Lung (tissue), 12 donors: ENCODE results near the gene NDUFV2. TPM values are rescaled to one million over a fixed set of nuclear protein-coding genes. Genes with fewer than 3 reads are reported as not detected.
A peak's percentile ranks its signal among the peaks of the same experiment; 100 is the strongest.

Experiments used
- ATAC-seq: fragments of 200-7000 bp; cut with Tn5 transposase; one replicate; pipeline ENCODE4 v1.9.1; 2020; ENCODE audit warnings: moderate number of reproducible peaks; ENCODE audit not compliant: insufficient read depth, low FRiP score
- DNase-seq, 3 donors: peaks; one replicate each; pipeline ENCODE4 v3.0.0-alpha.2; 2013 to 2017
- H3K27ac ChIP-seq, 2 donors: one replicate each; pipeline ENCODE4 v1.5.1; 2013; ENCODE audit warnings: mild to moderate bottlenecking in 2 of 2, moderate library complexity in 2 of 2, control low read depth in 1 of 2, inconsistent platforms in 1 of 2, low read depth in 1 of 2, low read length in 1 of 2
- H3K27me3 ChIP-seq, 3 donors: one replicate each; pipeline ENCODE4 v1.5.1; 2013; ENCODE audit warnings: low read length in 2 of 3; ENCODE audit not compliant: control insufficient read depth in 3 of 3, insufficient read depth in 3 of 3
- H3K36me3 ChIP-seq, 4 donors: one replicate each; pipeline ENCODE4 v1.5.1; 2013; ENCODE audit warnings: low read length in 4 of 4, mild to moderate bottlenecking in 1 of 4, moderate library complexity in 1 of 4; ENCODE audit not compliant: control insufficient read depth in 4 of 4, insufficient read depth in 4 of 4
- H3K4me1 ChIP-seq, 5 donors: one replicate each; pipeline ENCODE4 v1.5.1; 2013; ENCODE audit warnings: low read length in 5 of 5, mild to moderate bottlenecking in 2 of 5, moderate library complexity in 1 of 5; ENCODE audit not compliant: control insufficient read depth in 5 of 5, insufficient read depth in 5 of 5
- H3K4me3 ChIP-seq: one replicate; pipeline ENCODE4 v1.5.1; 2013; ENCODE audit warnings: mild to moderate bottlenecking, control low read depth, moderate library complexity
- H3K9ac ChIP-seq, 2 donors: one replicate each; pipeline ENCODE4 v1.5.1; 2013; ENCODE audit warnings: low read length in 2 of 2, control low read depth in 1 of 2; ENCODE audit not compliant: insufficient read depth in 1 of 2
- H3K9me3 ChIP-seq, 4 donors: one replicate each; pipeline ENCODE4 v1.5.1; 2013; ENCODE audit warnings: low read length in 3 of 4, mild to moderate bottlenecking in 1 of 4, moderate library complexity in 1 of 4; ENCODE audit not compliant: control insufficient read depth in 4 of 4, insufficient read depth in 3 of 4
- CTCF ChIP-seq: IDR thresholded peaks from 2 replicates; pipeline ENCODE4 v1.5.1; 2012; ENCODE audit warnings: mild to moderate bottlenecking; ENCODE audit errors: control extremely low read depth, extremely low read depth
- WGBS, 2 donors: extraction: QIAGEN DNeasy Blood & Tissue Kit; methylation state at CpG; one replicate each; pipeline ENCODE4 v1.1.7; 2013; 5-methylcytosine and 5-hydroxymethylcytosine counted together
- polyA plus RNA-seq, 2 donors: library from polyadenylated mRNA; stranded (reverse); fragments of 200-250 nt; gene quantifications; one replicate each; pipeline ENCODE4 v1.2.1, GENCODE V29; 2013
- total RNA-seq, 2 donors: library from RNA; depleted of rRNA in 1 of 2; stranded (reverse); fragments of >200 nt in 1 of 2; gene quantifications; one replicate each; pipeline ENCODE4 v1.2.1, GENCODE V29; 2014 to 2021
- donor health status: control.
- donor health status: control.
- donor health status: Bipolar disorder and iron deficiency.
- donor health status: healthy.
- donor health status: DM: yes; HTN: yes; CAD: no.

Gene NDUFV2
- total and polyA plus RNA-seq, 4 donors = 130 to 355 (median 144) TPM

- Histone ChIP-seq H3K9me3 (no peaks in the 10 kb centered on the region), H3K27me3 (no peaks in the 10 kb centered on the region), H3K36me3 (no peaks in the 10 kb centered on the region), H3K27ac (no peak overlapping the region), H3K9ac (no peak overlapping the region), H3K4me1 (peaks cover 0 to 5% (median 0%) of the 10 kb centered on the region in 5 donors), H3K4me3 (no peak overlapping the region)
- 64 to 78% methylated on average over 7 of the region's 7 CpGs for WGBS, 2 donors
- ATAC-seq = no peak
- TF ChIP-seq CTCF = no peak
- peak in 2 of 3 donors; percentile 29 to 36 for DNase-seq
These were observed 7.9 kb upstream of the NDUFV2 start for GRCh38 chr18:9094307-9095226.

GRCh38 chr18:9095297-9096006 is 7.0 kb upstream of the NDUFV2 start:
- no peak for TF ChIP-seq CTCF
- H3K4me1 ChIP-seq = peaks cover 0 to 5% (median 0%) of the 10 kb centered on the region in 5 donors
- no peaks in the 10 kb centered on the region for H3K27me3 ChIP-seq
- H3K4me3 ChIP-seq = no peak overlapping the region
- no peak for ATAC-seq
- peak; percentile 38 to 61 (median 46) for DNase-seq
- no peak overlapping the region for H3K9ac ChIP-seq
- WGBS, 2 donors = 20 to 45% methylated on average over 9 of the region's 9 CpGs
- H3K27ac ChIP-seq = peak overlapping the region in 1 of 2 donors; percentile 56
- H3K36me3 ChIP-seq = no peaks in the 10 kb centered on the region
- H3K9me3 ChIP-seq = no peaks in the 10 kb centered on the region

- WGBS, 2 donors = 83 to 89% methylated on average over 3 of the region's 3 CpGs
- Histone ChIP-seq H3K9ac (no peak overlapping the region), H3K4me3 (no peak overlapping the region), H3K27me3 (no peaks in the 10 kb centered on the region), H3K36me3 (no peaks in the 10 kb centered on the region), H3K9me3 (no peaks in the 10 kb centered on the region), H3K4me1 (peaks cover 0 to 5% (median 0%) of the 10 kb centered on the region in 5 donors), H3K27ac (no peak overlapping the region)
- no peak for ATAC-seq
- TF ChIP-seq CTCF = no peak
- no peak for DNase-seq
These were observed 6.5 kb upstream of the NDUFV2 start for GRCh38 chr18:9096007-9096371.
